Brain microvascular endothelial cell (primary cell): ENCODE results near the gene NUDT21.
"Not testable (repeated sequence)": the region's sequence is repeated elsewhere in the genome, so short reads cannot be mapped to it uniquely, and the experiment has no call there.

Source experiments
- DNase-seq: peaks from one replicate; pipeline ENCODE4 v3.0.0-alpha.2; 2020
- H3K27ac ChIP-seq: fragments of 250-450 bp; sonication (Bioruptor Pico); 2 replicates; pipeline ENCODE4 v1.5.1; 2020; ENCODE audit warnings: mild to moderate bottlenecking, moderate library complexity
- H3K27me3 ChIP-seq: fragments of 250-450 bp; sonication (Bioruptor Pico); replicated peaks from 2 replicates; pipeline ENCODE4 v1.5.1; 2020; ENCODE audit warnings: mild to moderate bottlenecking
- H3K36me3 ChIP-seq: fragments of 250-450 bp; sonication (Bioruptor Pico); replicated peaks from 2 replicates; pipeline ENCODE4 v1.5.1; 2020; ENCODE audit warnings: mild to moderate bottlenecking
- H3K4me3 ChIP-seq: 2 replicates; pipeline ENCODE4 v1.5.1; 2011; ENCODE audit warnings: low read depth, mild to moderate bottlenecking, control low read depth, low read length, moderate library complexity
- CTCF ChIP-seq: IDR thresholded peaks from 2 replicates; pipeline ENCODE4 v1.5.1; 2011; ENCODE audit warnings: low read depth, mild to moderate bottlenecking, moderate library complexity, low read length, control low read depth, inconsistent platforms; ENCODE audit errors: missing control alignments
- in situ Hi-C: cut with HindIII; loops from 2 replicates; pipeline ENCODE4 v1.10.0; 2017; ENCODE audit warnings: low sequenced_read_pairs, low pct_ligation_motif_present

Gene NUDT21

GRCh38 chr16:56401482-56401881 lies 49.6 kb downstream of the NUDT21 start:
- no peak for DNase-seq
- TF ChIP-seq CTCF, result peak; percentile 57
- H3K4me3 ChIP-seq, result no peak overlapping the region
- no peak overlapping the region for H3K27ac ChIP-seq
- H3K36me3 ChIP-seq, result peaks cover 36% of the 10 kb centered on the region
- in situ Hi-C loops, result no loop called here
- H3K27me3 ChIP-seq, result no peaks in the 10 kb centered on the region

- TF ChIP-seq CTCF, result no peak
- H3K4me3 ChIP-seq, result no peak overlapping the region
- H3K27me3 ChIP-seq, result no peaks in the 10 kb centered on the region
- in situ Hi-C loops, result no loop called here
- no peak for DNase-seq
- H3K36me3 ChIP-seq, result peaks cover 36% of the 10 kb centered on the region
- no peak overlapping the region for H3K27ac ChIP-seq
Measured at GRCh38 chr16:56400458-56400857, 50.7 kb downstream of the NUDT21 start.

GRCh38 chr16:56399486-56399885 lies 51.6 kb downstream of the NUDT21 start:
- Histone ChIP-seq H3K27ac (no peak overlapping the region), H3K4me3 (no peak overlapping the region), H3K36me3 (peaks cover 30% of the 10 kb centered on the region), H3K27me3 (no peaks in the 10 kb centered on the region)
- in situ Hi-C loops, result no loop called here
- DNase-seq, result no peak
- no peak for TF ChIP-seq CTCF

- Histone ChIP-seq H3K27me3 (no peaks in the 10 kb centered on the region), H3K4me3 (no peak overlapping the region), H3K36me3 (peaks cover 27% of the 10 kb centered on the region), H3K27ac (no peak overlapping the region)
- no peak for DNase-seq
- in situ Hi-C loops, result no loop called here
- no peak for TF ChIP-seq CTCF
Measured at GRCh38 chr16:56399047-56399446, 52.1 kb downstream of the NUDT21 start.

GRCh38 chr16:56396724-56397123 lies 54.4 kb downstream of the NUDT21 start:
- H3K27ac ChIP-seq, in situ Hi-C loops, DNase-seq, H3K27me3 ChIP-seq, H3K4me3 ChIP-seq: not testable (repeated sequence)
- peaks cover 15% of the 10 kb centered on the region for H3K36me3 ChIP-seq

- Histone ChIP-seq H3K36me3 (peaks cover 14% of the 10 kb centered on the region), H3K27ac (peak overlapping the region; percentile 87), H3K27me3 (no peaks in the 10 kb centered on the region), H3K4me3 (no peak overlapping the region)
- in situ Hi-C loops, result no loop called here
- peak; percentile 99 for DNase-seq
- TF ChIP-seq CTCF, result no peak
Measured at GRCh38 chr16:56389554-56389953, 61.6 kb downstream of the NUDT21 start.
